HEK293T (cell line): ENCODE results near the gene NADK.

Source experiments
- BHLHE40 ChIP-seq: fragments of 450-650 bp; IDR thresholded peaks from 2 replicates; pipeline ENCODE4 v1.6.1; 2016; ENCODE audit warnings: mild to moderate bottlenecking, moderate library complexity, borderline replicate concordance
- CTBP1 ChIP-seq: fragments of 450-650 bp; IDR thresholded peaks from 2 replicates; pipeline ENCODE4 v1.6.1; 2016; ENCODE audit warnings: borderline replicate concordance
- ELF4 ChIP-seq: fragments of 450-650 bp; IDR thresholded peaks from 2 replicates; pipeline ENCODE4 v1.6.1; 2017; ENCODE audit warnings: antibody characterized with exemption
- FOXA1 ChIP-seq: fragments of 450-650 bp; IDR thresholded peaks from 2 replicates; pipeline ENCODE4 v1.6.1; 2016; ENCODE audit warnings: mild to moderate bottlenecking
- FOXK2 ChIP-seq: fragments of 450-650 bp; IDR thresholded peaks from 2 replicates; pipeline ENCODE4 v1.6.1; 2016; ENCODE audit warnings: mild to moderate bottlenecking
- FOXM1 ChIP-seq: fragments of 450-650 bp; IDR thresholded peaks from 2 replicates; pipeline ENCODE4 v1.6.1; 2017; ENCODE audit warnings: mild to moderate bottlenecking, borderline replicate concordance
- LEF1 ChIP-seq: fragments of 450-650 bp; IDR thresholded peaks from 2 replicates; pipeline ENCODE4 v1.6.1; 2017; ENCODE audit warnings: mild to moderate bottlenecking, borderline replicate concordance
- SP1 ChIP-seq: fragments of 450-650 bp; IDR thresholded peaks from 2 replicates; pipeline ENCODE4 v1.6.1; 2017
- SUZ12 ChIP-seq: fragments of 450-650 bp; IDR thresholded peaks from 2 replicates; pipeline ENCODE4 v1.6.1; 2016; ENCODE audit warnings: mild to moderate bottlenecking
- TARDBP ChIP-seq: fragments of 450-650 bp; IDR thresholded peaks from 2 replicates; pipeline ENCODE4 v1.6.1; 2016

GRCh38 chr1:1802871-1803270 lies 24.6 kb upstream of the NADK start:
- no peak for TF ChIP-seq ELF4
- no peak for TF ChIP-seq SP1
- TF ChIP-seq LEF1, result no peak
- no peak for TF ChIP-seq CTBP1
- TF ChIP-seq FOXA1, result no peak
- no peak for TF ChIP-seq SUZ12
- no peak for TF ChIP-seq FOXK2
- no peak for TF ChIP-seq TARDBP
- TF ChIP-seq BHLHE40, result no peak
- no peak for TF ChIP-seq FOXM1
